GM13976 (cell line): Measurements from ENCODE around the gene MYT1.

ENCODE experiments used
- DNase-seq: peaks from one replicate; pipeline ENCODE4 v3.0.0; 2012; ENCODE audit warnings: low spot score
- CTCF ChIP-seq: IDR thresholded peaks from 2 replicates; pipeline ENCODE4 v1.5.1; 2012; ENCODE audit warnings: borderline replicate concordance, mild to moderate bottlenecking; ENCODE audit not compliant: insufficient read depth; ENCODE audit errors: extremely low read depth, missing control alignments, control extremely low read depth
- in situ Hi-C: fragments of 300-500 bp; cut with MboI; formaldehyde crosslinking; loops from one replicate; pipeline ENCODE4 v1.12.0; 2022; ENCODE audit warnings: low sequenced_read_pairs, mixed read lengths, inconsistent platforms; ENCODE audit not compliant: unreplicated experiment

Gene MYT1

GRCh38 chr20:64159286-64159680 is 5.0 kb upstream of the MYT1 start:
- in situ Hi-C loops, result no loop called here
- no peak for TF ChIP-seq CTCF
- no peak for DNase-seq

GRCh38 chr20:64159711-64160110 is 4.5 kb upstream of the MYT1 start:
- in situ Hi-C loops, result no loop called here
- no peak for DNase-seq
- TF ChIP-seq CTCF, result no peak

- in situ Hi-C loops, result no loop called here
- no peak for DNase-seq
- TF ChIP-seq CTCF, result no peak
Measured at GRCh38 chr20:64160118-64160517, 4.1 kb upstream of the MYT1 start.

GRCh38 chr20:64160526-64161355 is 3.5 kb upstream of the MYT1 start:
- DNase-seq, result no peak
- TF ChIP-seq CTCF, result no peak
- in situ Hi-C loops, result no loop called here

- peak; percentile 76 for DNase-seq
- in situ Hi-C loops, result no loop called here
- TF ChIP-seq CTCF, result no peak
Measured at GRCh38 chr20:64161356-64162238, 2.7 kb upstream of the MYT1 start.

- TF ChIP-seq CTCF, result no peak
- no peak for DNase-seq
- in situ Hi-C loops, result no loop called here
Measured at GRCh38 chr20:64162239-64162910, 1.9 kb upstream of the MYT1 start.
